HG03354 (cell line): Measurements from ENCODE around the gene WNT7B.

Source experiments
- ATAC-seq: cut with Tn5 transposase; IDR thresholded peaks from one replicate; pipeline ENCODE4 v1.9.1; 2021; ENCODE audit warnings: mild to moderate bottlenecking; ENCODE audit not compliant: unreplicated experiment, poor library complexity, severe bottlenecking

WNT7B gene

DNA sequence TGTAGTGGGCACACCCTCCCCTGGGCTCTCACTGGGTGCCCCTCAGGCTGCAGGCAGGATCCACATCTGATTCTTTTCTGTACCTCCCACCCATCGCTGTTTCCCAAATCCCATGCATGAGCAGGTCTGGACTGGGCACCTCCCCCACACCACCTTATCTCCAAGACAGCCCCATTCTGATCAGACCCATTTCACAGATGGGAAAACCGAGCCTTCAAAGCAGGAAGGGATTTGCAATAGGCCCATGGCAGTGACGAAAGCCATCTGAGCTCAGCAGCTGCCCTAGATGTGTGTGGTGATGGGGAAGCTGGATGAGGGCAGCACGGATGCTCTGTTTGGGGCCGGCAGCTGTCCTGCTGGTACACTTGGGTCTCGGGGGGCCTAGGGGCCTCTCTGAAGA is 41.4 kb downstream of the WNT7B start:
- ATAC-seq = no peak

DNA sequence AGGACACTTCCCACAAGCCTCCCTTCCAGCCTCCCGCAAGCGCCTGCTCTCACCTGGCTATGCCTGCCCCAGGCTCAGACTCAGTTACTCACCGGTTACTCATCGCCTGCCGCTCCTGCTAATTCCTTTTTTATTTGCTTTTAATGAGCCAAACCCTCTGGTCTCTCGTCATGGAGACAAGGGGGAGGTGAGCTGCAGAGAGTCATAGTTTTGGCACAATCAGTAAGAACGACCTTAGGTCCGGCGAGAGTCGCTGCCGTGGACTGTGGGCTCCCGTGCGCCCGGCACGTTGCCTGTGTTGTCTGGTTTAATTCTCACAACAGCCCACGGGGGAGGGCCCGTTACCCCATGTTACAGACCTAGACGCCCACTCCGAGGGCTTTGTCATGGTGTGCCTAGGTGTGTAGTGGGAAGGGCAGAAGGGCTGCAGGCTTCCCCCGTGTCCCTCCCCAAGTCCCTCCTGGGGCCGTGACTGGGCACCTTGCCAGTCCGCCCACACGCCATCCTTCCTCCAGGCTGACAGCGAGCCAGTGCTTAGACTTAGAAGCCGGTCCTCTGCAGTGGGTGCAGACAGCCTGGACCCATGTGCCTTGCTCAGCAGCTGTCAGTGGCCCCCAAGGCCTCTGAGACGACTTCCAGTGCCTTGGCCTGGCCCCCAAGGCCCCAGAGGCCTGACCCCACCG is 42.2 kb downstream of the WNT7B start:
- ATAC-seq = no peak

DNA sequence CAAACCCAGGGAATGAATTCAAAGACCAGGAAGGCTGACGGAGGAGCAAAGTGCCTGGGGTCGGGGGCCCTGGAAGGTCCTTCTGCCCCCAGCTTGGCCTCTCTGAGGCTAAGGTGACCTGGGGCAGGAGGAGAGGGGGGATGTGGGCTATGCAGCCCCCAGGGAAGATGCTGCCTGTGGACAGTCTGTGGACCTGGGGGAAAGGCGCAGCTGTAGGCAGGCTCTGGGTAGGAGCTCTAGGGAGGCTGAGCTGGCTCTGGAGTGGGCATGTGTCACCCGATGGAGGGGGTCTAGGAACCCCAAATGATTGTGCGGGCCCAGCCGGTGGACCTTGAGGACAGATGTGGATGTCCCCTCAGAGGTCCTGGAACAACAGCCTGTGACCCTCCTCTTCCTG is 42.8 kb downstream of the WNT7B start:
- ATAC-seq = no peak

DNA sequence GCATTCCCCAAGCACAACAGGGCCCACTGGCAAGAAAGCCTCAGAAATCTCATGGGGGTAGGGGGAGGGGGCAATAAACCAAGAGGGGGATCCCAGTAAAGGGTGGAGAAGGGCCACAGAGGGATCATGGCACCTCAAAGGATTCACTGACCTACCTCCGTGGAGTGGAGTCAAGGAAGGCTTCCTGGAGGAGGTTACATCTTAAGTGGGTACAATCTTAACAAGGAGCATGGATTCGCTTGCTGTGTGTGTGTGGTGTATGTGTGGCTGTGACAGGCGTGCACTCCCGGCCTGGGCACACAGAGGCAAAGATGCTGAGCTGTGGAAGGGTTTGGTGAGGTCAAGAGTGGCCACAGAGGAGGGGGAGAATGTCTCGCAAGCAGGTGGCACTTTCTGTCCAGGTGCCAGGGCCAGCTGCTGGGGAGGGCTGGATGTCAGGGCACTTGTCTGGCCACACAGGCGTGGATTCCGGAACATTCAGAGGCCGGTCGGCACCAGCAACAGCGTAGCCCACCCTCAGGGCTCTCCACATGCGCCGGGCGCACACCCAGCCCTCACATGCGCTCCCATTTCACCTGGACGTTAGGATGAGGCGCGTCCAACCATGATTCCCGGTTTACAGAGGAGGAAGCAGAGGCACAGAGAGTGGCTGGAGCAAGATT is 43.3 kb downstream of the WNT7B start:
- ATAC-seq = no peak

DNA sequence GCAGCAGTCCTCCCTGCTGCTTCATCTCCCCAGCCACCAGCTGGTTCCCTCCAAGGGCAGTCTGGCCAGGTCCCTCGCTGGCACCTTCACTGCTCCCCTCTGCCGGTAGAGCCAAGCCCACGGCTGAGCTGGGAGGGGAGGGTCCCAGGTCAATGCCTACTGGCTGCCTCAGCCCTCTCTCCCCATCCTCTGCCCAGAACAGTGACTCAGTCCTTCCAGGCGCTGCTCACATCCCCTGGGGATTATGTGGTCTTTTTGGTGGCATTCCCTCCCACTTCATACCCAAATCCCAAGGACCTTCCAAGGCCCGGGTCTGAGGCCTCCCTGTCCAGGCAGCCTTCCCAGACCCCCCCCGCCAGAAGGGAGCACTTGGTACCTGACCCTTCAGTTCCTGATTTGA is 44.9 kb downstream of the WNT7B start:
- no peak for ATAC-seq

DNA sequence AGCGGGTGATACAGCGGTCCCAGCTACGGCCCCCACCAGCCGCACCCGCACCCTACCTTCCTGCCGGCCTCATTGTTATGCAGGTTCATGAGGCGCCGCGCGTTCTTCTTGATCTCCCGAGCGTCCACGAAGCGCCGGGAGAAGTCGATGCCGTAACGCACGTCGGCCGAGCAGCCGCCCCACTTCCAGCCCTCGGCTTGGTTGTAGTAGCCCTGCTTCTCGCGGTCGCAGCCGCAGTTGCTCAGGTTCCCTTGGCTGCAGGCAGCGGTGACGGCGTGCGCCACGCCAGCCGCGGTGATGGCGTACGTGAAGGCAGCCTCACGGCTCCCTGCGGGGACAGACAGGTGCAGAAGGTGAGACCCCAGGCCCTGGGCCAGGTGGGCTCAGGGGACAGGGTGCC is 45.9 kb downstream of the WNT7B start:
- no peak for ATAC-seq

DNA sequence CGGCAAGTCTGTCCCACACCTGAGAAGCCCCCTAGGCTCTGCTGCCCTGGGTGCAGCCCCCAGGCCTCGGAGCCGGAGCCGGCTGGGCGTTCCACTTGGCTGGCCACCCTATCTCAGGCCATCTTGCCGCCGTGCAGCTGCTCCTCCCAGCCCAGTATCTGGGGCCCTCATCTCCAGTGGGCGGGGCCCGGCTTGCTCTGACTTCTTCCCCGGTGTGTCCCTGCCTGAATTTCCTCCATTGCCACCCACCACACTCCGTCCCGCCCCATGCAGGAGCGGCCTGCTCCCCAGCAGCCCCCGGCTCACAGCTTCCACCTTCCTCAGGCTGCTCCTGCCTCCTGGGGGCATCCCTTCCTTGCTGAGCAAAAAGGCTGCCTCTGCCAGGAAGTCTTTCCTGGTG is 46.6 kb downstream of the WNT7B start:
- ATAC-seq = no peak

DNA sequence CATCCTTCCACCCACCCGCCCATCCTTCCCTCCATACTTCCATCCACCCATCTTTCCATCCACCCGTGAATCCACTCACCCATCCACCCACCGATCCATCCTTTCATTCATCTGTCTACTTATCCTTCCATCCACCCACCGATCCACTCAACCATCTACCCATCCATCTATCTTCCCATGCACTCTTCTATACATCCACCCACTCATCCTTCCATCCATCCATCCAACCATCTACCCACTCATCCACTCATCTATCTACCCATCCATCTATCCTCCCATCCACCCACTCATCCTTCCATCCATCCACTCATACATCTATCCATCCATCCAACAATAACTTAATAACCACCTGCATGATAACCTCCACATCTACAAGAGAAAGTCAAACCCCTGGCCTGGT is 47.3 kb downstream of the WNT7B start:
- no peak for ATAC-seq

DNA sequence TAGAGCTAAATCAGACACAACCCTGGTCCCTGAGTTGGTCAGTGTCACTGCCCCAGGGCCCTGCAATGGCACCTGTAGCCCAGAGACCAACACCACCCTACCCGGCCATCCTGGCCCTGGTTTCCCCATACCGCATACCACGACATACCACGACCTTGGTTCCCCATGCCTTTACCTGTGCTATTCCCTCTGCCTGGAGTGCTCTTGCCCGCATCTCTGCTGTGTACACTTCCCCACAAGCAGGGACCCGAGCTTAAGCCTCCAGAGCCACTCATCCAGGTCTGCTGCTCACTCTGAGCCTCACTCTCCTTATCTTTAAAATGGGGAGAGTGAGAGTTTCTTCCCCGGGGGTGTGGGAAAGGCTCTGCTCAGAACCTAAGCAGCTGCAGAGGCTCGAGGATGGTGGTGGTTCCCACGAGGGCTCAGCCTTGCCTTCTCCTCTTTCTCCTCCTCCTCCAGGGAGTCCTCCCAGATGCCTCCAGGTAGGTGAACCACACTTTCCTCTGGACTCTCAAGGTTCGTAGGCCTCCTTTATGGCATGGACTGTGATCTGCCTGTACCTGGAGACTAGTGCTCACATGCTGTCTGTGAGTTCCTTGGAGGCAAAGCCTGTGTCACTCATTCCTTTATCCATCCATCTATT is 48.1 kb downstream of the WNT7B start:
- ATAC-seq = no peak

DNA sequence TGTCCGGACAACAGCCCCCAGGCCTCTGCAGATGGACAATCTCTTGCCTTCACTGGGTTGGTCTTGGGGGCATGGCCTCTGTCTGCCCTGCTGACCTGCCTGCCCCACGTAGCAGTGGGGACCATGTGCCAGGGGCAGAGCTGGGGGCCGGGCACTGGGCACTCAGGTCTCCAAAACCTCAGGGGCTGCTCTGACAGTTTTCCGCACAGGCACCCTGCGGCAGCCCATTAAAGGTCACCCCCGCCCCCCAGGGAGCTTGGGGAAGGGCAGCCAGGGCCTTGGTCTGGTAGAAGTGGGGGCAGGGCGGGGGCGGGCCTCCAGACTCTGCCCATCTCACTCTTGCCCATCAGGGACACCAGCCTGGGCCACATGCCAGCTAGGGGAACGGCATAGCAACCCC is 49.9 kb downstream of the WNT7B start:
- no peak for ATAC-seq

DNA sequence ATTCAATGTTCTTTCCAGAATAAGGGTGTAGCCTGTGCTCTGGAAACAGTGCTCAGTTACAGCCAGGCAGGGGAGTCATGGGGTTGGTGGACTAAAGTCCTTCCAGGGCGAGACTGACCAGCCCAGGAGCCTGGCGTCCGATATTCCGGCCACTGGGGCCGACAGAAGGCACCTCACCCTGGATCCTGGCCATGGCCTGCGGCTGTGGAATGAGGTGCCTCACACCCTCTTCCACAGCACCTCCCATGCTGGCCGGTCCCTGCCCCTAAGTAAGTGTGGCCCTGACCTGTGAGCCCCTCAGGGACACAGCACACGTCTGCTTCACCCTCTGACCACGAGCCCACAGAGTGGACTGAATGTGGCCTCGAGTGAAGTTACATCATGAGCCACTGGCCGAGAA is 50.5 kb downstream of the WNT7B start:
- no peak for ATAC-seq

DNA sequence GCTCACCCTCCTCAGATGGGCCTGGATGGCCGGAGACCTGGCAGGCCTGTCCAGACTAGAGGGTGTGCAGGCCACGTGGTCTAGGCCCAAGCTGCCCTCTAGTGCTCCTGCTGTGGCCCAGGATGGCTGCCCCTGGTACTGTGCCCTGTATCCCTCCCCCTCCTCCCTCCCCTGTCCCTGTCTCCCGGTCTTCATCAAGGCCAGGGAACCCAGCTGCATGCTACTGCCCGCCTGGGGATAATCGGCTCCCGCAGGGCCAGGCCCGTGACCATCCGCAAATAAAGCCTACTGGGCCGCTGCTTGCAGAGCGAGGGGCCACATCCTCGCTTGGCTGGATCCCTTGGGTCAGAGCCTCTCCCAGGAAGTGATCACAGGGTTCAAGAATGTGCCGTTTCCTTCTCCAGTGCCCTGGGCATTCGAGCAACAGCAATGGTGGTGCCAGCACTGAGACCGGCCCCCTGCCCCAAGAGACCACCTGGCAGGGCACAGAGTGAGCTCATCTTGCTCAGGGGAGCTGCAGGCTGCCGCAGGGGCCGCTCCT is 51.1 kb downstream of the WNT7B start:
- no peak for ATAC-seq

DNA sequence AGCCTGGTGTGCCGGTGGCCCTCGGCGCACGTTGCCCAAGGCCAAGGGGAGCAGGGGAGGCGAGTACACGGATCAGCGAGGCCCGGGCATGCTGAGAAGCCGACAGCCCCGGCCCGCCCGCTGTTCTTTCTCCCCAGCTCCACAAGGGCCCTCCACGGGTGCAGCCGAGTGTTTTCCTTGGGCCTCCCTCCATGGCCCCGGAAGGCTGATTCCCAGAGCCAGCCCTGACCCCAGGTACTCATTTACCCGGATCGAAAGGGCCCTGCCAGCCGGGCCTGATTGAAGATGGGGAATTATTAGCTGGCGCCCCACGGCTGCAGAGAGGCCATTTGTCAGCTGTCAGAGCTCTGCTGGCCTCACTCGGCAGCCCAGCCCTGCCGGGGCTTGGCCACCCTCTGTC is 53.1 kb downstream of the WNT7B start:
- no peak for ATAC-seq

DNA sequence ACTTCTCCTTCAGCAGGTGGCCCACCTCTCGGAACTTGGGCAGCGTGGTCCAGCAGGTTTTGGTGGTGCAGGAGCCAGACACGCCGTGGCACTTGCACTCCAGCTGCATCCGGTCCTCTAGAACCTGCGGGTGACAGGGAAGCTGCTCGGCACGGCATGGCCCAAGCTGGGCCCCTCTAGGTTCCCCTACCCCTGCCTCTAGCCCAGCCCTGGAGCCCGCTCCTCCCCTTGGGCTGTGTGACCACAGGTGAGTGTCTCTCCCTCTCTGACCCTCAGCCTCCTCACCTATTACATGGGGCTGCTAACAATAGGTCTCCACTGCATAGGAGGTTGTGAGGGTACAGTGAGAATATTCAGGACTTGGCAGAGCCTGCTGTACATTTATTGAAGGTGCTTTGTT is 53.8 kb downstream of the WNT7B start:
- no peak for ATAC-seq

DNA sequence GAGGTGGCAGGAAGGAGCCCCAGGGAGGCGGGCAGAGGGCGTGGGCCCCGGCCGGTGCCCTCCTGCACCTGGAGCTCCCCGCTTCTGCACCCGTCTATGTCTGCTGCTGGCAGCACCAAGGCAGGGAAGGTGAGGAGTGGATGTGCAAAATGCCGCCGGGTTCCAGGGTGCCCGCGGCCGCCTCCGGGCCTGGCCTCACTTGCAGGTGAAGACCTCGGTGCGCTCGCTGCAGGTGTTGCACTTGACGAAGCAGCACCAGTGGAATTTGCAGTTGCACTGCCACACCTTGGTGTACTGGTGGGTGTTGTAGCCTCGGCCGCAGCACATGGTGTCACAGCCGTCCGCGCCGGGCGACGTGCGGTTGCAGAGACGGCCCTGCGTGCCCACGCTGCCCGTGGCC is 54.3 kb downstream of the WNT7B start:
- ATAC-seq = no peak

DNA sequence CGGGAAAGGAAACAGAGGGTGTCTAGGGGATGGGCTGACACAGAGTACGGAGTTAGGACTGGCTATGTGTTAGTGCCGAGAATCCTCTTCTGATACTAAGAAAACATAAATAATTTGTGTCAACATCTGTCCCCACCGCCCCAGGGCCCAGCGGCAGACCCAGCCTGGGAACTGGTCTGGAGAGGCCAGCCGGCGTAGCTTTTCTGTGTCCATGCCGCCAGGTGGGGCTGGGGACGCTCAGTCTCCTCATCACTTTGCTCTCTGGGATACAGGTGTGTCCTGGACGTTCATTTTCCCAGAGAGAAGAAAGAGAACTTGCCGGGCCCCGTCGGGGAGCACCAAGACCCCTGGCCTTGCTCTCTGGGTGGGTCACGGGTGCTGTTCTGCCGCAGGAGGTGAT is 54.7 kb downstream of the WNT7B start:
- no peak for ATAC-seq

DNA sequence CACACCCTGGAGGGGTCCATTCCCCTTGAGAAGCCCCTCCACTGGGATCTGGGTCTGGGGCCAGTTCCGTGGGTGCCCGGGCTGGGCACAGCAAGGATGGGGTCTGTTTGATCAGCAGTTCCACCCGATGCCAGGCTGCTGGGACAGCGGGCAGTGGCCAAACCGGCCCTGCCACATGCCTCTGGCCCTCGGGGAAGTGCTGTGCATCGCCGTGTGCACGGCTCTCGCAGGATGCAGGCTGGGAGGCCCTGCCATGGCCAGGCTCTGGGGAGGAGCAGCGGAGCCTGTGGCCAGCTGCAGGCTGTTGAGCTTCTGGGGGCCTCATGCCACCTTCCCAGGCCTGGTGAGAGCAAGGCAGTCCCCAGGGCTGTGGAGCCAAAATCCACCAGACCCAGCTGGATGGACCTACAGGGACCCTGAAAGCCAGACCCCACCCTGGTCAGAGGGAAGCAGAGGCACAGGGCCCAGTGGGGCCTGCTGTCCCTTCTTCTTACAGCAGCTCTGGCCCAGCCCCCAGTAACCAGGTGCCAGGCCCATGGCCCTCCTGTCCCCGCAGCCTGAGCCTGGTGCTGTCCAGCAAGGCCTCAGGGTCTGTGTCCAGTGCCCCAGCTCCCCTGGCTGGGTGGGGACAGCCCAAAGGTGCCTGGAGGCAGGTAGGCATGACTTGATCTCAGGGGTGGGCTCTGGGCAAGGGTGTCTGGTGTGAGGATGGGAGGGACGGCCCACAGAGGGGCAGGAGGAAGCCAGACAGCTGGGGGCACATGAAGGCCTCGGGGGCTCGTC is 57.3 kb downstream of the WNT7B start:
- no peak for ATAC-seq

DNA sequence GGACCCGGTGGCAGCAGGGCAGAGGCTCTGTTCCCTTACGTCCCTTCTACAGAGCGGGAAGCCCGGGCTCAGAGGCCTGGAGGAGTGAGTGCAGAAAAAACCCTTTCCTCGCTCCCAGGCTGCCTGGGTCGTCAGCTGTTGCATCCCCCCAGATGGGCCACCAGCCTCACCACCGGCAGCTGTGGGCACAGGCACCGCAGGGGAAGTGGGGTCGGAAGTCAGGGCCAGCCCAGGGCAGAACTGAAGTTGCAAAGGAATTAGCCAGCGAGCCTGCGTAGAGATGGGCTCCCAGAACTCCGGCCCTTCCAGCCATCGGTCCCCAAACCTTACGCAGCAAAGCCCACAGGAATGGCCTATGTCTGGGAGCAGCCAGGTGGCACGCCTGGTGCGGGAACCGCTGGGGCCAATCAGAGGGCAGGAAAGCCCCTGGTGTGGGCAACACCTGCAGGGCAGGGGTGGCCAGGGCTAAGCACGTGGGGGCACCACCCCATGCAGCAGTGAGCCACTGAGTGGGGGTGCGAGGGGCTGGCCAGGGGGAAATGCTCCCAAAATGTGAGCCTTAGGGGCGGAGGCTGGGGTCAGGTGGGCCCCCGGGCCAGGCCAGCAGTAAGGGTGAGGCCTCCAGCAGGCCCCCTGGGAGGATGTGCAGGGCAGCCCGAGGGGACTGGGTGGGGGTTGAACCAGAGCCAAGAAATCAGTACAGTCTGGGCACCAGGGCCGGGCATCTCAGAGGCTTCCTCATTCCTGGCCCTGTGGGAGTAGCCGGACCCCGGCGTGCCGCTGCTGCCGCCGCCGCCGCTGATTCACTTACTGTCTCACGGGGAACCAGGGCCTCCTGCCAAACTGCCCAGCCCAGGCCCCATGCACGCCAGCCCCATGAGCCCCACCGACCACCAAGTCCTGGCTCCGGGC is 58.2 kb downstream of the WNT7B start:
- ATAC-seq = no peak

DNA sequence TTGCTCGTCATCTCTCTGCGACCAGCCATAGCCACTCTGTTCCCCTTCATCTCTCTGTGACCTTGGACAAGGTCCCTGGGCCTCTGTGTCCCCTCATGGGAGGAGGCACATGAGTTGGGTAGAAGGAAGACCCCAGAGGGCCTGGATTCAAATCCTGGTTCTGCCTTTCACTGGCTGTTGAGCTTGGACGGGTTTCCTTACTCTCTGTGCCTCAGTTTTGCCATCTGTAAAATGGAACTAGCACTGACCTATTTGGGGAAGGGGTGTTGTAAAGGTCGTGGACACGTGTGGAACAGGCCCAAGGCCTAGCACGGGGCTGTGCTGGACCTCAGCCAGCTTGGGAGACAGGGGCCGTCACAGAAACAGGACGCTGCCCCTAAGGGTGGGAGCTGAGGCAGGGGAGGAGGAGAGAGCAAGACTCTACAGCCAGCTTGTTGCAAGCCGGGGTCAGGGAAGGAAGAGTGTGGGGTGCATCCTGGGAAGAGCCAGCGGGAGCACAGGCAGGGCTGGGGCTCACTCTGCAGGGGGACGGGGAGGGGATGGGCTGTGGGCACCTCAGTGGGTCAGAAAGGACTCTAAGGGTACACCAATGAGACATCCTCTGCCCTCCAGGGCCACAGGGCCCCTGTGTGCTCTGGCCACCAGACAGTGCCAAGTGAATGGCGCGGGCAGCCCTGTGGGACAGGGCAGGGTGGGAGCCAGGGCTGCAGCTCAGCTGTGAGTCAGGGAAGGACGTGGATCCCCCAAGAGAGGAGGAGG is 59.1 kb downstream of the WNT7B start:
- ATAC-seq = no peak
